Measurements from ENCODE around the gene RBM33. TPM values are rescaled to one million over a fixed set of nuclear protein-coding genes. Genes with fewer than 3 reads are reported as not detected.
"Not testable (repeated sequence)": the region's sequence is repeated elsewhere in the genome, so short reads cannot be mapped to it uniquely, and the experiment has no call there.

The RBM33 gene
- total RNA-seq, 1 experiment from 2014 or later, result 34.4 TPM

DNA sequence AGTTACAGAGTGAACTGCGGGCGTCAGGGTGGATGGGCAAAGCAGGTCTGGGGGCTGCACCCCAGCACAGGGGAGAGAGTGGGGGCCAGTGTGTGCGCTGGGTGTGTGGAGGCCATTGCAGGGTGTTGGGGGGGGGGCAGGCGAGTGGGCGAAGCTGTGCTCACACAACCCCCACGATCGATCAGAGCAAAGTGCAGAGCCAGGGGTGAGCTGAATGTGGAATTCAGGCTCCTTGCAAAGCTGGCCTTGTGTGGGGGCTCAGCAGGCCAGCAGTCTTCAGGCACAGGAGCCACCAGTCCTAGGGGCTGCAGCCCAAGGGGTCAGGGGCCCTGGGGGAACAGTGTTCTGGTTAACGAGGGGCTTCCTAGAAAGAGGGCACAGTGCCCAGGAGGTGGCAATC, 168.7 kb downstream of the RBM33 start:
- Histone ChIP-seq H3K4me2 (ENCODE audit: low read depth, low read length, poor library complexity, severe bottlenecking) (no peak overlapping the region), H3K36me3 (ENCODE audit: insufficient read depth, low read length) (no peaks in the 10 kb centered on the region), H3K27ac (ENCODE audit: low read length) (no peak overlapping the region), H3K9me2 (replicated peaks; ENCODE audit: insufficient read depth, low read length) (no peaks in the 10 kb centered on the region), H3K4me3 (ENCODE audit: low read length) (no peak overlapping the region), H3K4me1 (ENCODE audit: low read length) (no peaks in the 10 kb centered on the region), H4K20me1 (ENCODE audit: insufficient read depth, low read depth, low read length) (no peaks in the 10 kb centered on the region), H3K27me3 (ENCODE audit: low read length) (no peaks in the 10 kb centered on the region), H2AFZ (ENCODE audit: low read length) (no peak overlapping the region), H3K9ac (ENCODE audit: low read length) (no peak overlapping the region), H3K9me3 (ENCODE audit: low read length) (no peaks in the 10 kb centered on the region), H3K79me2 (ENCODE audit: low read length) (no peaks in the 10 kb centered on the region)
- no peak for DNase-seq

DNA sequence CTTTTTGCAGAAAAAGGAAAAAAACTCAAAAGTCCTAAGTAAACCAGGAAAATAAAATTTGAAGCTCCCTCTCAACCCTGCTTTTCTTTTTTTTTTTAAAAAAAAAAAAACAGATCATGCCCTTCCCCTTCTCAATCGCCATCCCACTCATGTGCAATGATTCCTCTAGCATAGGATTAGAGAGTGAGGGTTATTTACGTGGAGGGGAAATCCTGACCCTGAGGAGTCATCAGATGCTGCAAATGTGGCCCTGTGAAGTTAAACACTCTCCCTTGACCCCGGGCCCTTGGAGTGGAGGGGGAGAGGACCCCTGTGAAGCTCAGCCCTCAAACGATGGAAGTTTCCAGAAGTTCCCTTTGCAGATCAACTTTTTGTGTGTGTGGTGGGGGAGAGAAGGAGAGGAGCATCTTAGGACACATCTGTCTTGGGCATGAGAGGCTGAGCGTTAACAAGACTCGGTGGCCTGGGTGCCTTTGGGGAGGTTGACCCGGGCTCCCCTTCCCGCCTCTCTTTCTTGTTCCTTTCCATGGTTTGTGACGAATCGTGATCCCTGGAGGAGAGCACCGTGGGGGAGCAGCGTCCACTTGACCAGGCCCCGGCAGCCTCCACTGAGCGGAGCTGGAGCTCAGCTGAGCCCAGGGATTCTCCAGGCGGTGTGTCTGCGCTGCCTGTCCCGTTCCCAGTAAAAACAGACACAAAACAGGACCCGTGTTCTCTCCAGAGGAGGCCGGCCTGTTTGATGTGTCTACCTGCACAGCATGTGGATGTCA, 169.3 kb downstream of the RBM33 start:
- H3K27me3 ChIP-seq (ENCODE audit: low read length), result no peaks in the 10 kb centered on the region
- no peak for DNase-seq
- no peaks in the 10 kb centered on the region for H3K9me2 ChIP-seq (replicated peaks; ENCODE audit: insufficient read depth, low read length)
- H4K20me1 ChIP-seq (ENCODE audit: insufficient read depth, low read depth, low read length), result no peaks in the 10 kb centered on the region
- no peak overlapping the region for H2AFZ ChIP-seq (ENCODE audit: low read length)
- H3K9ac ChIP-seq (ENCODE audit: low read length), result no peak overlapping the region
- H3K36me3 ChIP-seq (ENCODE audit: insufficient read depth, low read length), result no peaks in the 10 kb centered on the region
- H3K79me2 ChIP-seq (ENCODE audit: low read length), result no peaks in the 10 kb centered on the region
- H3K27ac ChIP-seq (ENCODE audit: low read length), result no peak overlapping the region
- H3K4me3 ChIP-seq (ENCODE audit: low read length), result no peak overlapping the region
- no peaks in the 10 kb centered on the region for H3K4me1 ChIP-seq (ENCODE audit: low read length)
- H3K9me3 ChIP-seq (ENCODE audit: low read length), result no peaks in the 10 kb centered on the region
- no peak overlapping the region for H3K4me2 ChIP-seq (ENCODE audit: low read depth, low read length, poor library complexity, severe bottlenecking)

DNA sequence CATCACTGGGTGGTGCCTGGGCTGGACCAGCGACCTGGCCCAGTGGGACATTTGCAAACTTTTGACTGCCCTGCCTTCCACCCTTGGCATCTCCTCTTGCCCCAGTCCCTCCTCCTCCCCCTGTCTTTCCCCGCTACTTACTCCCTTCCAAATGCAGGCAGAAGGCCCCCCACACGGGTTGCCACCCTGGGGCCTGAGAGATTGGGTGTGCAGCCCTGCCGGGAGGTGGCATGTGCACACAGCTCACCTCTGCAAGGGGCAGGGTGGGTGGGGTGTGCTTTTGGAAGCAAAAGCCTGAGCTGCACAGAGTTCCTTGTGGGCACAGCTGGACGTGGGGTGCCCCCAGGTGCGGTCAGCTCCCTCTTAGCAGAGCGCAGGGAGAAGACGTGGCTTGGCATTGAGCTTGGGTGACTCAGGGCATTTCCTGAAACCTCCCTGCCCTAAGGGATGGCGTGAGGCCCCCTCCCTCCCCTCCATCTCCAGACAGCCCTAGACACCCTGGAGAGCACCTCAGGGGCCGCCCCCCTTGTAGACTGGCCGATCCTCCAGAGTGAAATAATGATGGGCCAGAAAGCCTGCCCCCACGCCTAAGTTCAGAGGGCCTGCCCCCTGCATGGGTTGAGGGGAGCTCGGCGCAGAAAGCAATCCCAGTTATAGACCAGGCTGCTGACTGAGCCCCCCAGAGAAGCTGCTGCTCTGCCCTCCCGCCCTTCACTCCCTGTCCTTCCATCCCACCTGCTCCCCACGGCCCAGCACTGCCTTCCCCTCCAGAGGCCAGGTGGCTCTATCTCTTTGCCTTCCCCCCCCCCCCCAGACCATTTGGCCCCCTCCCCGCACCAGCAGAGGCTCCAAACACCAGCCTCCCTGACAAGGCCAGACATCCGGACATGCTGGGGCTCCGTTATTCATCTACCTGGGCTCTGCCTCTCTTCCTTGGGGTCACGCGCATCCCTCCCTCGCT, 170.1 kb downstream of the RBM33 start:
- Histone ChIP-seq H3K4me2 (ENCODE audit: low read depth, low read length, poor library complexity, severe bottlenecking) (no peak overlapping the region), H3K36me3 (ENCODE audit: insufficient read depth, low read length) (no peaks in the 10 kb centered on the region), H3K9me2 (replicated peaks; ENCODE audit: insufficient read depth, low read length) (no peaks in the 10 kb centered on the region), H3K9me3 (ENCODE audit: low read length) (no peaks in the 10 kb centered on the region), H3K4me3 (ENCODE audit: low read length) (no peak overlapping the region), H3K27ac (ENCODE audit: low read length) (no peak overlapping the region), H3K79me2 (ENCODE audit: low read length) (no peaks in the 10 kb centered on the region), H3K4me1 (ENCODE audit: low read length) (no peaks in the 10 kb centered on the region), H3K27me3 (ENCODE audit: low read length) (no peaks in the 10 kb centered on the region), H3K9ac (ENCODE audit: low read length) (no peak overlapping the region), H2AFZ (ENCODE audit: low read length) (no peak overlapping the region), H4K20me1 (ENCODE audit: insufficient read depth, low read depth, low read length) (no peaks in the 10 kb centered on the region)
- DNase-seq, result no peak

DNA sequence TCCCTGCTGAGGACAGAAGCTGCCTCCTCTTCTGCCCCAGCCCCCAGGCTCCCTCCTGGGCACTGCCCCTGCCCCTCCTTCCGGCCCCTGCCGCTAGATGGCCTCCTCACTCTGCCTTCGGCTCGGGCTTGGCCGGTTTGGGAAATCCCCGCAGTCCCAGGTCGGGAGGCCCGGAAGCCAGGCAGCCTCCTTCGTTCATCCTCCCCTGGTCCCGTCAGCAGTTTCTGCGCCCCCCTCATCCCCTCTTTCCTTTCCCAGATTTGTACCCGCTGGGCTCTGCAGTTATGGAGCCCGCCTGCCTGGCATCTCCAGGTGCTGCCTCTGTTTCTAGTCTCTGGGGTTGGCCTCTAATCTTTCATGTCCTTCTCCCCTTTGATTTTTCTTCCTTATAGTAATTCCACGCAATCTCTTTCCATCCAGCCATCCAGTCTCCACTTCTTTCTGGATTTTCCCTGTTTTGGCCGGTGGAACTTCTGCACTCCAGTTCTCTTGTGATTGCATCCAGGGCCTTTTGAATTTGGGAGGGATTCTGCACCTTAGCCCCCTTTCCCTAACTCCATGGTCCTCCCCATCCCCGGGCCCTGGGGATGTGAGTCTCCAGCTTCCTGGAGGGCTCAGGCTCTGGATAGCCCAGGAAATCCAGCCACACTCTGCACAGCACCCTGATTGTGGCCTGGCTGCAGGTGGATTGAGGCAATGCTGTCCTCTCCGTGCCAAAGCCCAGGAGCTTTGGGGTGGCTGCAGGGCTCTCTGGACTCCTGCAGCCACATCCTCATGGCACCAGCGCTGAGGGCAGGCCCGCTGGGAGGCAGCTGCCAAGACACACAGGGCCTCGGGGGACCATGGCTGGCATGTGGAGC, 171.1 kb downstream of the RBM33 start:
- peak; percentile 80 for DNase-seq
- Histone ChIP-seq H3K4me1 (ENCODE audit: low read length) (no peaks in the 10 kb centered on the region), H3K9me3 (ENCODE audit: low read length) (no peaks in the 10 kb centered on the region), H2AFZ (ENCODE audit: low read length) (no peak overlapping the region), H3K4me2 (ENCODE audit: low read depth, low read length, poor library complexity, severe bottlenecking) (no peak overlapping the region), H3K4me3 (ENCODE audit: low read length) (no peak overlapping the region), H3K9ac (ENCODE audit: low read length) (no peak overlapping the region), H3K27ac (ENCODE audit: low read length) (no peak overlapping the region), H3K36me3 (ENCODE audit: insufficient read depth, low read length) (no peaks in the 10 kb centered on the region), H3K27me3 (ENCODE audit: low read length) (no peaks in the 10 kb centered on the region), H3K9me2 (replicated peaks; ENCODE audit: insufficient read depth, low read length) (no peaks in the 10 kb centered on the region), H3K79me2 (ENCODE audit: low read length) (no peaks in the 10 kb centered on the region), H4K20me1 (ENCODE audit: insufficient read depth, low read depth, low read length) (no peaks in the 10 kb centered on the region)

DNA sequence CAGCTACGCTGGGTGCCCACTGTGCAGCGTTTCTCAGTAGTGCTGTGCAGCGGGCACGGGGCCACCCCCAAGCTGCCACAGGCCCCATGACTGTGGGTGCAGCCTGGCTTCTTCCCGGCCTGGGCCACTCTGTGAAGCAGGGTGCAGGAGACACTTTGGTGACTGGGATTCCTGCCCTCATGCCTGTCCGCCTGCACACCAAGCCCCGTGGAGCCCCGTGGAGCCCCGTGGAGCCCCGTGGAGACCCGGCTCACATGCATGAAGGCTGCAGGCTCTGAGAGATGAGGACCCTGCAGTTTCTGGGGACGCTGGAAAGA, 171.7 kb downstream of the RBM33 start:
- Histone ChIP-seq H3K4me3 (ENCODE audit: low read length) (no peak overlapping the region), H3K9me3 (ENCODE audit: low read length) (no peaks in the 10 kb centered on the region), H3K27me3 (ENCODE audit: low read length) (no peaks in the 10 kb centered on the region), H3K4me1 (ENCODE audit: low read length) (no peaks in the 10 kb centered on the region), H3K79me2 (ENCODE audit: low read length) (no peaks in the 10 kb centered on the region), H3K36me3 (ENCODE audit: insufficient read depth, low read length) (no peaks in the 10 kb centered on the region), H3K4me2 (ENCODE audit: low read depth, low read length, poor library complexity, severe bottlenecking) (no peak overlapping the region), H3K27ac (ENCODE audit: low read length) (no peak overlapping the region), H4K20me1 (ENCODE audit: insufficient read depth, low read depth, low read length) (no peaks in the 10 kb centered on the region), H3K9ac (ENCODE audit: low read length) (no peak overlapping the region), H2AFZ (ENCODE audit: low read length) (no peak overlapping the region), H3K9me2 (replicated peaks; ENCODE audit: insufficient read depth, low read length) (no peaks in the 10 kb centered on the region)
- no peak for DNase-seq

DNA sequence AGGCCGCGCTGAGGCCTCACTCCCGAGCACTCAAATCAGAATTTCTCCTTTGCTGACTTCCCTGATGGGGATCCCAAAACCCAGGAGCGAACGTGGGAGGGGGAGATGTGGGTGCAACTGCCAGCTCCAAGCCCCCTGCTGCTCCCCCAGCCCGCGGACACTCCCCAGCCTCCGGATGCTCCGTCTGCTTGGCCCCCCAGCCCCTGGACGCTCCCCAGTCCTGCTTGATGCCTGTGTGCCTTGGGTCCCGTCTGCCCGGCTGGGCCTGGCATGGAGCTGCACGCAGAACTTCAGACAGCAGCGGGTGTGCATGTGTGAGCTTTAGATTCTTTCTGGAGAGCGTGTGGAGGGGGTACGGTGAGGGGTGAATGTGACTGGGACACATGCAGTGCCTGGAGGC, 172.5 kb downstream of the RBM33 start:
- no peaks in the 10 kb centered on the region for H3K27me3 ChIP-seq (ENCODE audit: low read length)
- no peaks in the 10 kb centered on the region for H3K4me1 ChIP-seq (ENCODE audit: low read length)
- no peaks in the 10 kb centered on the region for H3K79me2 ChIP-seq (ENCODE audit: low read length)
- no peak for DNase-seq
- no peaks in the 10 kb centered on the region for H3K9me3 ChIP-seq (ENCODE audit: low read length)
- H3K9ac ChIP-seq (ENCODE audit: low read length), result no peak overlapping the region
- H3K27ac ChIP-seq (ENCODE audit: low read length), result no peak overlapping the region
- H4K20me1 ChIP-seq (ENCODE audit: insufficient read depth, low read depth, low read length), result no peaks in the 10 kb centered on the region
- no peak overlapping the region for H2AFZ ChIP-seq (ENCODE audit: low read length)
- H3K36me3 ChIP-seq (ENCODE audit: insufficient read depth, low read length), result no peaks in the 10 kb centered on the region
- no peaks in the 10 kb centered on the region for H3K9me2 ChIP-seq (replicated peaks; ENCODE audit: insufficient read depth, low read length)
- H3K4me3 ChIP-seq (ENCODE audit: low read length), result no peak overlapping the region
- H3K4me2 ChIP-seq (ENCODE audit: low read depth, low read length, poor library complexity, severe bottlenecking), result no peak overlapping the region

DNA sequence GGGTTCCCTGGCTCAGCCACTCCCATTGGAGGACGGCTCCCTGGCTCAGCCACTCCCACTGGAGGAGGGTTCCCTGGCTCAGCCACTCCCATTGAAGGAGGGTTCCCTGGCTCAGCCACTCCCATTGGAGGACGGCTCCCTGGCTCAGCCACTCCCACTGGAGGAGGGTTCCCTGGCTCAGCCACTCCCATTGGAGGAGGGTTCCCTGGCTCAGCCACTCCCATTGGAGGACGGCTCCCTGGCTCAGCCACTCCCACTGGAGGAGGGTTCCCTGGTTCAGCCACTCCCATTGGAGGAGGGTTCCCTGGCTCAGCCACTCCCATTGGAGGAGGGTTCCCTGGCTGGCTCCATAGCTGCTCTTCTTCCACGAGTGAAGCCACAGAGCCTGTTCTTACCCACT, 173.1 kb downstream of the RBM33 start:
- H3K27me3 ChIP-seq (ENCODE audit: low read length); H3K27ac ChIP-seq (ENCODE audit: low read length); H3K9me2 ChIP-seq (replicated peaks; ENCODE audit: insufficient read depth, low read length); H3K4me3 ChIP-seq (ENCODE audit: low read length); H3K9ac ChIP-seq (ENCODE audit: low read length); H2AFZ ChIP-seq (ENCODE audit: low read length); H4K20me1 ChIP-seq (ENCODE audit: insufficient read depth, low read depth, low read length); H3K4me1 ChIP-seq (ENCODE audit: low read length); DNase-seq; H3K9me3 ChIP-seq (ENCODE audit: low read length); H3K36me3 ChIP-seq (ENCODE audit: insufficient read depth, low read length); H3K79me2 ChIP-seq (ENCODE audit: low read length); H3K4me2 ChIP-seq (ENCODE audit: low read depth, low read length, poor library complexity, severe bottlenecking): not testable (repeated sequence)
